ENCODE data around the gene CD300LF. TPM values are rescaled to one million over a fixed set of nuclear protein-coding genes. Genes with fewer than 3 reads are reported as not detected.

CD300LF gene
- total and polyA plus RNA-seq, 12 donors: 0.33 to 6.3 (median 1.3) TPM; not detected in 1

- intact Hi-C loops (cut with DNase I): loop anchor here in 1 of 2 donors (5.0 kb wide), 1 partner anchor 116 kb away; no protein-coding TSS in a partner anchor
- 85 to 93% (median 92%) methylated on average over 5 of the region's 5 CpGs for WGBS, 4 donors
- DNase-seq: peak in 2 of 7 donors; percentile 24 to 28
- TF ChIP-seq POLR2A (IDR thresholded peaks at IDR 0.05) (no peak), CTCF (IDR thresholded peaks at IDR 0.05) (no peak)
- no peaks in the 10 kb centered on the region for H3K36me3 ChIP-seq (replicated peaks in 1 of 2)
- H3K27me3 ChIP-seq: no peaks in the 10 kb centered on the region
- no peak overlapping the region for H3K4me3 ChIP-seq
- peaks cover 17 to 39% of the 10 kb centered on the region in 2 donors for H3K4me1 ChIP-seq (replicated peaks in 1 of 2)
- H3K27ac ChIP-seq: peak overlapping the region in 1 of 5 donors; percentile 63
- no peaks in the 10 kb centered on the region for H3K9me3 ChIP-seq (replicated peaks in 1 of 3)
Measured at GRCh38 chr17:74746376-74746775, 33.7 kb upstream of the CD300LF start.

GRCh38 chr17:74745548-74746177, 32.9 kb upstream of the CD300LF start:
- peak overlapping the region in 1 of 5 donors; percentile 83 for H3K27ac ChIP-seq
- intact Hi-C loops (cut with DNase I): loop anchor here (2.0 to 5.0 kb wide), 2 partner anchors 25 to 117 kb away; no protein-coding TSS in a partner anchor
- TF ChIP-seq POLR2A (IDR thresholded peaks at IDR 0.05): no peak
- no peak for TF ChIP-seq CTCF (IDR thresholded peaks at IDR 0.05)
- 87 to 93% (median 91%) methylated on average over 8 of the region's 8 CpGs for WGBS, 4 donors
- peaks cover 11 to 32% of the 10 kb centered on the region in 2 donors for H3K4me1 ChIP-seq (replicated peaks in 1 of 2)
- H3K27me3 ChIP-seq: peaks cover under 1% of the 10 kb centered on the region
- H3K9me3 ChIP-seq (replicated peaks in 1 of 3): no peaks in the 10 kb centered on the region
- no peaks in the 10 kb centered on the region for H3K36me3 ChIP-seq (replicated peaks in 1 of 2)
- peak in 2 of 7 donors; percentile 18 to 34 for DNase-seq
- H3K4me3 ChIP-seq: no peak overlapping the region

- peaks cover 11 to 24% of the 10 kb centered on the region in 2 donors for H3K4me1 ChIP-seq (replicated peaks in 1 of 2)
- intact Hi-C loops (cut with DNase I): loop anchor here (2.0 to 5.0 kb wide), 3 partner anchors 26 to 117 kb away; no protein-coding TSS in a partner anchor
- H3K27me3 ChIP-seq: peaks cover 8% of the 10 kb centered on the region
- no peaks in the 10 kb centered on the region for H3K9me3 ChIP-seq (replicated peaks in 1 of 3)
- DNase-seq: peak; percentile 80 to 97 (median 90)
- WGBS, 4 donors: 18 to 30% (median 25%) methylated on average over 10 to 24 of the region's 24 CpGs
- H3K27ac ChIP-seq: peak overlapping the region in 3 of 5 donors; percentile 57 to 83 (median 64)
- H3K4me3 ChIP-seq: peak overlapping the region in 2 of 4 donors; percentile 6 to 39
- TF ChIP-seq POLR2A (IDR thresholded peaks at IDR 0.05) (no peak), CTCF (IDR thresholded peaks at IDR 0.05) (peak; percentile 99 to 100 (median 100))
- no peaks in the 10 kb centered on the region for H3K36me3 ChIP-seq (replicated peaks in 1 of 2)
Measured at GRCh38 chr17:74744714-74745547, 32.2 kb upstream of the CD300LF start.

GRCh38 chr17:74744349-74744713, 31.6 kb upstream of the CD300LF start:
- Histone ChIP-seq H3K27ac (no peak overlapping the region), H3K4me1 (replicated peaks in 1 of 2) (peaks cover 11 to 20% of the 10 kb centered on the region in 2 donors), H3K27me3 (peaks cover 13% of the 10 kb centered on the region), H3K36me3 (replicated peaks in 1 of 2) (no peaks in the 10 kb centered on the region), H3K9me3 (replicated peaks in 1 of 3) (no peaks in the 10 kb centered on the region), H3K4me3 (no peak overlapping the region)
- no peak for TF ChIP-seq CTCF (IDR thresholded peaks at IDR 0.05)
- DNase-seq: peak in 2 of 7 donors; percentile 20 to 24
- 25 to 50% (median 34%) methylated on average over 2 of the region's 2 CpGs for WGBS, 4 donors
- intact Hi-C loops (cut with DNase I): loop anchor here in 1 of 2 donors (2.0 to 5.0 kb wide), 3 partner anchors 26 to 118 kb away; no protein-coding TSS in a partner anchor
